C4-2B (cell line): ENCODE data around the gene ADAM8.

Experiments used
- H3K27ac ChIP-seq: fragments of 450-650 bp; 2 replicates; pipeline ENCODE4 v1.5.1; 2017
- CTCF ChIP-seq: fragments of 450-650 bp; conservative IDR thresholded peaks from 2 replicates; pipeline ENCODE4 v1.5.1; 2017; ENCODE audit warnings: mild to moderate bottlenecking
- ZFX ChIP-seq: fragments of 450-650 bp; IDR thresholded peaks from 2 replicates; pipeline ENCODE4 v1.6.1; 2017

Gene ADAM8

DNA sequence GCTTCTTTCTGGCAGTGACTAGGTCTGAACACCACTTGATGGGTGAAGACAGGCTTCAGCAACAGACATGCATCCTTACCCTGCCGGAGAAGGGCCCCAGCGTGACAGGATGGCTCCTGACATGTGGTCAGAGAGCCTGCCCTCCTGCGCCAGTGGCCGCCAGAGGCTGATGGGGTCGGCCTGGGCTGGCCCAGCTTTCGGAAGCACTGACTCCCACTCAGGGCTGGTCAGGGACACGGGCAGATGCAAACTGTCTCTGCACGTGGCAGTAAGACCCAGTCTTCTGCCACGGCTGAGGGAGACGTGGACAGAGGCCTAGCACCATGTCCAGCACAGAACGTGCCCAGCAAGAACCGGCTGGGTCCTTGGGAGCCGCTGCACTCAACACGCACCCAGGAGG is 21.8 kb upstream of the ADAM8 start:
- H3K27ac ChIP-seq: no peak overlapping the region
- TF ChIP-seq ZFX (no peak), CTCF (no peak)

- TF ChIP-seq ZFX (no peak), CTCF (no peak)
- H3K27ac ChIP-seq: no peak overlapping the region
Observed at GRCh38 chr10:133297504-133297903, 20.8 kb upstream of the ADAM8 start.

DNA sequence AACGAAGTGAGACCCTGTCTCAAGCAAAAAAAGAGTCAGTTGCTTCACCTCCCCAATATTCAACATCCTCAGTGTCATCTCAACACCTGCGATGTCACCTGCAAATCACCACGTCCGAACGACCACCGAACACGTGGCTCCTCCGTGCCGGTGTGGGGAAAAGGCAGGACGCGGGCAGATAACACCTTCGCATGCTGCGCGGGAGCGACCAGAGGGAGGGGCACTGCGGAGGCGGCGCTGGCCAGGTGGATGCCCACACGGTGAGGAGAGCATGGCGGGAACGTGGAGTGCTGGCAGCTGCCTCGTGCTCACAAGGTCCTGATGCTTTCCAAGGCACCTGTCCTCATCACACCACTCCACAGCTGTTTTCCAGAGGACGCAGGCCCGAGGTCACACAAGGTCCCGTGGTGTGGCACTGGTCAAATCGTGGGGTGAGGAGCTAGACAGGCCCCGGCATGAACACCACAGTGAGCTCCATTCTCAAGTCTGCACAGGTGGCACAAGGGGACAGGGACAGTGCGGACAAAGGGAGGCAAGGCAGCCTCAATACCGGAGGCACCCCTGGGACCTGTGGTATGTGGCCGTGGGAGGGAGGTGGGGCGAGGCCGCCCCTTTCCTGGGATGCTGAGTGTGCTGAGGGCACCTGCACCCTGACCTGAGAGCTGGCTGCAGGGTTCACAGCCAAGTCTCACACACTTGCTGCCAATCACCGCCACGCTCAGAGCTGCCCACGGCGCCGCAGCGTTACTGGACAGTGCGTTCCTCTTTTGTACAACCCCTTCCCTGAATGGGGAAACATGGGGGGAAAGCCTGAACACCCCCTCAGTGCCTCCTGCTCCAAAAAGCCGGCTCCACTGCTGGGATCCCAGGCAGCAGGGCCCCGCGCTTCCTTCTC is 19.0 kb upstream of the ADAM8 start:
- no peak for TF ChIP-seq CTCF
- TF ChIP-seq ZFX: no peak
- H3K27ac ChIP-seq: no peak overlapping the region

DNA sequence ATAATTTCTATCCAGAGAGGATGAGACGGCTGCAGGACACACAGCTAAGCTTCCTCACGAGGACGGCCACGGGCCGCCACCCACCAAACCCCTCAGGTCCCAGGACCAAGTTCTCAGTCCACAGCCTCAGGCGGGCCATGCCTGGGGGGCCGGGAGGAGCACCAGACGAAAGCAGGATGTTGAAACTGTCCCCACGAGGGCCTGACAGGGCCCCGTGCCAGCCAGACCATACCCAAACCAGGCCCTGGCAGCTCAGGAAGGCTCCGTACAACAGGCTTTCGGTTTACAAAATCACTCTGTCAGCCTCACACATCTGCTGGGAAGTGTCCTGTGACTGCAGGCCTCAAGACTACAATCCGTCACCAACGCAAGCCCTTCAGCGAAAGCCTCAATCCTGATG is 17.5 kb upstream of the ADAM8 start:
- no peak for TF ChIP-seq ZFX
- TF ChIP-seq CTCF: no peak
- no peak overlapping the region for H3K27ac ChIP-seq

DNA sequence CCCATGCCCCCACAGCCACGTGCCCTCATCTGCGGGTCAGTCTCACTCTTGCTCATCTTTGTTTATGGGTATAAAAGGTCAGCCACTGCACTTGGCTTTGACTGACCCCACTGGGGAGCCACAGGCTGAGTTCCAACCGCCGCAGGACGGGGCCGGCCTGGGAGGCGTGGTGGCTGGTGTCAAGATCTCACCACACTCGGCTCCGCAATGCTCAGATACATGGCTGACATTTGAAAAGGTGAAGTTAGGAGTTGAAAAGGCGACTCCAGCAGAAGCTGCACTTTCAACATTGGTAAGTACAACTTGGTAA is 17.1 kb upstream of the ADAM8 start:
- H3K27ac ChIP-seq: no peak overlapping the region
- TF ChIP-seq ZFX: no peak

GRCh38 chr10:133292919-133293809 is 16.5 kb upstream of the ADAM8 start:
- no peak overlapping the region for H3K27ac ChIP-seq
- TF ChIP-seq ZFX (no peak), CTCF (no peak)

GRCh38 chr10:133289761-133290160 is 13.1 kb upstream of the ADAM8 start:
- TF ChIP-seq CTCF: no peak
- TF ChIP-seq ZFX: no peak
- H3K27ac ChIP-seq: no peak overlapping the region
